Fibroblast of mammary gland (primary cell): Measurements from ENCODE around the gene GLA.
A peak's percentile ranks its signal among the peaks of the same experiment; 100 is the strongest.

Experiments
- DNase-seq: peaks from one replicate; pipeline ENCODE4 v3.0.0-alpha.2; 2010; ENCODE audit warnings: low read depth
- H3K4me3 ChIP-seq: 2 replicates; pipeline ENCODE4 v1.5.1; 2011; ENCODE audit warnings: low read depth, mild to moderate bottlenecking, low read length, moderate library complexity; ENCODE audit not compliant: control insufficient read depth
- TF ChIP-seq, protein P1 (sequence below): conservative IDR thresholded peaks from 2 replicates; pipeline ENCODE4 v1.5.1; 2011; ENCODE audit warnings: low read depth, low read length, inconsistent platforms; ENCODE audit not compliant: control insufficient read depth, insufficient read depth

Gene GLA

DNA sequence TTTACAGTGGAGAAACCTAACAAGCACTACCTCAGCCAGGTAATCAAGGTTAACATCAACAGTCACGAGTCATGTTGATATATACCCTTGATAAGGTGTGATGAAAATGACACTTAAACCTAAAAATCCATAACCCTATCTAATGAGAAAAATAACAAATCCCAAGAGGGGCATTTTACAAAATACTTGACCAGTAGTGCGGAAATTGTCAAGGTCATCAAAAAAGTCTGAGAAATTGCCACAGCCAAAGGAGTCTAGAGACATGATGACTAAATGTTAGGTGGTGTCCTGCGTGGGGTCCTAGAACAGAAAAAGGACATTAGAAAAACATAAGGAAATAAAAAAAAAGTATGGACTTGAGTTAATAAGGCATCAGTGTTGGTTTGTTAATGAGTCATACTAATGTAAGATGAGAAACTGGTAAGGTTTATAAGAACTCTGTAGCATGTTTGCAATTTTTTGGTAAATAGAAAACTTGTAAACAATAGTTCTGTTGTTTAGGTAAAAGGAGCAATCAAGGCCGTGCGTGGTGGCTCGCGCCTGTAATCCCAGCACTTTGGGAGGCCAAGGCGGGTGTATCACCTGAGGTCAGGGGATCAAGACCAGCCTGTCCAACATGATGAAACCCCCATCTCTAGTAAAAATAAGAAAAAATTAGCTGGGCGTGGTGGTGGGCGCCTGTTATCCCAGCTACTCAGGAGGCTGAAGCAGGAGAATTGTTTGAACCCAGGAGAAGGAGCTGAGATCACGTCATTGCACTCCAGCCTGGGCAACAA lies 14.0 kb downstream of the GLA start:
- TF ChIP-seq, protein P1, sequence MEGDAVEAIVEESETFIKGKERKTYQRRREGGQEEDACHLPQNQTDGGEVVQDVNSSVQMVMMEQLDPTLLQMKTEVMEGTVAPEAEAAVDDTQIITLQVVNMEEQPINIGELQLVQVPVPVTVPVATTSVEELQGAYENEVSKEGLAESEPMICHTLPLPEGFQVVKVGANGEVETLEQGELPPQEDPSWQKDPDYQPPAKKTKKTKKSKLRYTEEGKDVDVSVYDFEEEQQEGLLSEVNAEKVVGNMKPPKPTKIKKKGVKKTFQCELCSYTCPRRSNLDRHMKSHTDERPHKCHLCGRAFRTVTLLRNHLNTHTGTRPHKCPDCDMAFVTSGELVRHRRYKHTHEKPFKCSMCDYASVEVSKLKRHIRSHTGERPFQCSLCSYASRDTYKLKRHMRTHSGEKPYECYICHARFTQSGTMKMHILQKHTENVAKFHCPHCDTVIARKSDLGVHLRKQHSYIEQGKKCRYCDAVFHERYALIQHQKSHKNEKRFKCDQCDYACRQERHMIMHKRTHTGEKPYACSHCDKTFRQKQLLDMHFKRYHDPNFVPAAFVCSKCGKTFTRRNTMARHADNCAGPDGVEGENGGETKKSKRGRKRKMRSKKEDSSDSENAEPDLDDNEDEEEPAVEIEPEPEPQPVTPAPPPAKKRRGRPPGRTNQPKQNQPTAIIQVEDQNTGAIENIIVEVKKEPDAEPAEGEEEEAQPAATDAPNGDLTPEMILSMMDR = no peak
- H3K4me3 ChIP-seq = no peak overlapping the region
- DNase-seq = peak; percentile 31

DNA sequence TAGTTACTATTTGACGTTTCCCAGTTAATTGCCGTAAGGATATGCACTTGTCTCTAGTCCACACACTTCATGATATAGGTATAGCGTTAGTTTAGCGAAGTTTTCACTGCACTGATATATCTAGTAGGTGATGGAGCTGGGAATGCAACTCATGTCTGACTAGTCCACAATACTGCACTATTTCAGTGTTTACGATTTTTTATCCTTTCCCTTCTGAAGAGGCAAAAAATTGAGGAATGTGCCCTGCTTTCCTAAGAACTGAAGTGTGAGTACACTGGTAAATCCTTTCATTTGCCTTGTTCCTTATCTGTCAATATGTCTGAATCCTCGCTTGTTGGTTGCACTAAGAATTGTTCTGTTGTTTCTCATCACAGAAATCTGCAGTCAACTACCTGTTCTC lies 15.9 kb downstream of the GLA start:
- TF ChIP-seq, protein P1 = no peak
- no peak for DNase-seq
- H3K4me3 ChIP-seq = peak overlapping the region; percentile 84

DNA sequence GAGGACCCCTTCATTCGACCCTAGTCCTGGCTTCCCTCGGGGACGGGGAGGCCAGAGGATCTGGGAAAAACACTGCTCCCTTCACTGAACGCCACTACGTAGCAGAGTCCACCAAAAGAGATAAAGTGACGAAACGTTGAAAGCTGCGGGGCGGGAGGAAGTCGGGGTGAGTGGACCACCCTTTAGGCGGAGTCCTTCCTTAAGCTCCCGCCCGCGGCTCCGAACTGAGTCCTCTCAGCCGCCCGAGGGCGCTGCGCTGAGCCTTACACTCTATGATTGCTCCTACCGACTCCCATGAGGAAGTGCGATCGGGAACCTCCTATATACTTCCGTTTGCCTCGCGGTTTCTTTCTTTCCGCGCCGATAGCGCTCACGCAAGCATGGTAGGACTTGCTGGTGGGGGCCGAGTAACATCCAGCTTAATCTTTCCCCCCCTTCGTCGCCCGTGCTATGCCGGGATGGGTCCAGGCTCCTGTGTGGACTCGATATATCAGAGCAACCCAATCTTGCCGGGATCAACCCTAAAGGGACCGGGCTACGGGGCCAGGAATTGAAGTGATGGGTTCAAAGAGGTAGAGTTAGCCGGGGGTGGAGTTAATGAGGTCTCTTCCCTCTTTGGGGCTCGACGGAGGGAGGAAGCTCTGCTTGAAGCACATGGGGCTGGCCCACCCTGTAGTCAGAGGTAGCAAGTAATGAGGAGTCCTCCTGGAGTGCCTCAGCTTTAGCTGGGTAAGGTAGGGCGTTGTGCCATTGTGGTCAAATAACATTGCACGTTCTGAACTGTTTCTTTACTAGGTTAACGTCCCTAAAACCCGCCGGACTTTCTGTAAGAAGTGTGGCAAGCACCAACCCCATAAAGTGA lies 16.8 kb downstream of the GLA start, which contains the start of gene RPL36A:
Gene RPL36A (plus strand): TSS at position 348 of the 862 bp plus-strand sequence. CDS start 33 bp downstream, at position 381.
- peak within 1 kb of the TSS; percentile 84 for H3K4me3 ChIP-seq
- DNase-seq = peak; percentile 90
- TF ChIP-seq, protein P1 = peak; percentile 63

- TF ChIP-seq, protein P1 = no peak
- no peak overlapping the region for H3K4me3 ChIP-seq
- DNase-seq = no peak
Observed at GRCh38 chrX:101388604-101389003, 19.1 kb downstream of the GLA start.

DNA sequence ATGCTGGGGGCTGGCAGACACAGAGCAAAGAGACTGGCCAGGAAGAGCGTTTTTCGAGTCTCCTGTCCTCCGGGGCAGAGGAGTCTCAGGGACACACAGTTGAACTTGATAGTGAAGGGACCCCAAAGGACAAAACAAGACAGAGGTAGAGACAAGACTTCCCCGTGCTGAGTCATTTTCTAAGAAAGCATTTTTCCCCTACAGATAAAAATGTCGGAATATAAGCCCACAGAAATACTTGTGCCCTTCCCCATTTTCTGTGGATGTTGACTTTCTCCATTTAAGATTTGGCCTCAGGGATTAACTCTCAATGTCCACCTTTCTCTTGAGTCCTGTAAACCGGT lies 21.2 kb downstream of the GLA start:
- TF ChIP-seq, protein P1 = no peak
- no peak overlapping the region for H3K4me3 ChIP-seq
- DNase-seq = no peak

DNA sequence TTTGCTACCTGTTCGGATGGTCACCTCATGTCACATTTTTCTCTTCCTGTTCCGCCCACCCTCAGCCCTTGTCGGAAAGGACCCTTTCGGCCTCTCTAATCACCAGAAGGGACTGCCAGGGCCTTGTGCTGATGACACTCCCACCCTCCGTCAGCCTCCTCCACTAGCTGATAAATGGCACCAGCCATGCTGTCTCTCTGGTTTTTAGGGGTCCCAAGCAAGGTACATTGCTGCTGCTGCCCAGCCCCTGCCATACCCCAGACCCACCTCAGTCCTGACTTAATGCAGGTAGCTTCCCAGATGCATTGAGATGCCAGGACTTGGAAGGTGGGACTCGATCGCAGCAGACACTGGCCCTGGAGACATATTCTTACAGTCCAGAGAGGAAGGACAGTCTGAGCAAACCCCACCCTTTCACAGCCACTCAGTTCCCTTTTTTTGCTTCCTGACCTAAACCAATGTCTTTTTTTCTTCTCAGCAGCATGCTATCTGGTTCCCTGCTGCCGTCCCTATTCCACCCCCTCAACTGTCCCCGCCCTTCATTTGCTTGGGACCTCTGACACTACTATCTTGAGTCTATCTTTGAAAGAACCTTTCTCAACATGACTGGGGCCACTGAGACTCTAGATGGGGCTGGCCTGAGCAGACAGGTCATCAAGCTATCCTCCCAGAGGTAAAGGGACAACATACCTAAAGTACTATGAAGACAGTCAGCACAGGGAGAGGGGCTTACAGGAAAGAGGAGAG lies 21.8 kb downstream of the GLA start, which contains the start of gene BTK:
Gene BTK (minus strand): TSS at position 397 of the 747 bp plus-strand sequence. CDS start 10,907 bp downstream, outside the sequence.
- H3K4me3 ChIP-seq = no peak within 1 kb of the TSS
- DNase-seq = no peak

More for the DNA sequence above, 21.8 kb downstream of the GLA start, which contains the start of gene BTK:
- TF ChIP-seq, protein P1 = no peak
